ENCODE results near the gene PRPF40A. TPM values are rescaled to one million over a fixed set of nuclear protein-coding genes. Genes with fewer than 3 reads are reported as not detected.

The PRPF40A gene
- total RNA-seq, 2 donors from 2014 or later: 62.0 to 133 TPM

- Histone ChIP-seq H3K27ac (no peak overlapping the region), H3K4me3 (no peak overlapping the region), H3K9me3 (no peaks in the 10 kb centered on the region), H3K27me3 (replicated peaks; ENCODE audit: insufficient read depth) (no peaks in the 10 kb centered on the region), H3K4me1 (ENCODE audit: control insufficient read depth in 1 of 2, low read depth in 2 of 2) (no peaks in the 10 kb centered on the region), H3K36me3 (no peaks in the 10 kb centered on the region)
- DNase-seq (ENCODE audit: low spot score) (no peak), ATAC-seq (ENCODE audit: insufficient number of reproducible peaks, low FRiP score, low read depth) (no peak)
- no peak for TF ChIP-seq CTCF (IDR thresholded peaks at IDR 0.05)
These were observed 114.1 kb downstream of the PRPF40A start for GRCh38 chr2:152603166-152603565.

- no peak for TF ChIP-seq CTCF (IDR thresholded peaks at IDR 0.05)
- no peak for ATAC-seq (ENCODE audit: insufficient number of reproducible peaks, low FRiP score, low read depth)
- Histone ChIP-seq H3K4me1 (ENCODE audit: control insufficient read depth in 1 of 2, low read depth in 2 of 2) (no peaks in the 10 kb centered on the region), H3K9me3 (no peaks in the 10 kb centered on the region), H3K27me3 (replicated peaks; ENCODE audit: insufficient read depth) (no peaks in the 10 kb centered on the region), H3K36me3 (no peaks in the 10 kb centered on the region), H3K4me3 (no peak overlapping the region), H3K27ac (no peak overlapping the region)
- DNase-seq (ENCODE audit: low spot score): no peak
These were observed 114.5 kb downstream of the PRPF40A start for GRCh38 chr2:152602750-152603149.

Other genes starting within 250 kb of the PRPF40A start
- 10 to 100 TPM in 1 of 2 donors, 1 to 10 TPM in 1; 7.3 to 13.4 TPM for gene ARL6IP6, start 1.2 kb upstream of the PRPF40A start, total RNA-seq

Measured in thoracic aorta (tissue), 2 donors.